Fibroblast of the aortic adventitia (primary cell): ENCODE results near the gene TMEM94. TPM values are rescaled to one million over a fixed set of nuclear protein-coding genes. Genes with fewer than 3 reads are reported as not detected.

ENCODE experiments used
- DNase-seq: peaks from one replicate; pipeline ENCODE4 v3.0.0-alpha.2; 2010; ENCODE audit warnings: low read depth
- H3K4me3 ChIP-seq: 2 replicates; pipeline ENCODE4 v1.5.1; 2011; ENCODE audit warnings: low read depth, mild to moderate bottlenecking, control low read depth, low read length, moderate library complexity
- CTCF ChIP-seq: IDR thresholded peaks from 2 replicates; pipeline ENCODE4 v1.5.1; 2011; ENCODE audit warnings: mild to moderate bottlenecking, low read length, control low read depth, inconsistent platforms; ENCODE audit not compliant: insufficient read depth
- total RNA-seq: library from RNA; depleted of rRNA; stranded (reverse); fragments of >200 nt; gene quantifications from 2 replicates; pipeline ENCODE4 v1.2.3, GENCODE V29; 2012; ENCODE audit warnings: low replicate concordance

The TMEM94 gene
- total RNA-seq, 1 donor, result 29.7 TPM

DNA sequence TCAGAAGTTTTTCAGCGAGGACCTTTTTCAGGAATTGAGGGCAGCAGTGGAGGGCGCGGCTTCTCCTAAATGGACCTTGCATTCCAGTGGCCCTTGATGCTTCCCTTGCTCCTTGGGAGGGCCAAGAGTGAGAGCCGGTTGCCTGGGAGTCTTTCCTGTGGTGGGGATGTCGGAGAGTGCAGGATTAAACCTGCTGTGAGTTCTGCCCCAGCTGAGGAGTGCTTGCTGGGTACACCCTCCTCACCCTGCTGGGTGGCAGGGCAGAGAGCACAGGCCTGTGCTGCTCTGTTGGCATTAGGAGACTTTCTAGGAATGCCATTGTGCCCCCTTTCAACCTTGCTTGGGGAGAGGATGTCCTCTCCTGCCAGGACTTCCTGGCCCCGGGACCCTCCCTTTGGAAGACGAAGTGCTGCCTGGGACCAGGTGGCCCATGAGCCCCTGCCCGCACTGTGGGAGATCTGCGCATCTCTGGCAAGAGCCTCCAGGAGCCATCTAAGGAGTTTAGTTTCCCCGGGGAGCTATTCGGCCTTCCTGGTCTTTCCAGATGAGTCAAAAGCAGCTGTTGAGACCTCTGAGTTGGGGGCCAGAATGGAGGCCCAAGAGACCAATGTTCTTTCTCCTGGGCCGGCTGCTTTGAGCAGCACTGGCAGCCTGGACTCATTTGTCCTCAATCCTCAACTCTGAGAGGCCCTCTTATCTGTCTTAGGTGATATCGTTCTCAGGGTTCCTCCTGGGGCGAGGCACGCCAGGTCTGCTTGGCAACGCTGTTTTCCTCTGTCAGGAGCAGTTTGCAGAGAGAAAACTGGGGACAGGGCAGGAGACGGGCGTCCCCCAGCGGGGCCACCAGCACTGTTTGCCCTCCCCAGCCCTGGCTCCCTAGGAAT lies 74.6 kb downstream of the TMEM94 start:
- no peak for DNase-seq
- TF ChIP-seq CTCF, result no peak
- no peak overlapping the region for H3K4me3 ChIP-seq

DNA sequence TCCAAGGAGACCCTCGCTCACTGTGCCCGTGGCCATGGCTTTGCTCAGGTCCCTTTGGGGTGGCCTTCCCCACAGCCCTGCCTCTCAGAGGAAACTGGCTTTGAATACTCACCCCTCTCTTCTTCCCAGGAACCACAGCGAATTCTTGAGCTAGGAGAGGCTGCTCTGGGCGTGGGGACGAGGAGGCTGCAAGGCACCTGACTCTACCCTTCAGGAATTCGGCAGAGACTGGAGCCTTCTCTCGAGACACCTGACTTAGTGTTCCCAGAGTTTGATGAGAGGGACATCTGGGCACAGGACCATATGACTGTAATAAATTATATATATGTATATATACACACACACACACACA lies 75.3 kb downstream of the TMEM94 start:
- no peak overlapping the region for H3K4me3 ChIP-seq
- no peak for TF ChIP-seq CTCF
- DNase-seq, result no peak

DNA sequence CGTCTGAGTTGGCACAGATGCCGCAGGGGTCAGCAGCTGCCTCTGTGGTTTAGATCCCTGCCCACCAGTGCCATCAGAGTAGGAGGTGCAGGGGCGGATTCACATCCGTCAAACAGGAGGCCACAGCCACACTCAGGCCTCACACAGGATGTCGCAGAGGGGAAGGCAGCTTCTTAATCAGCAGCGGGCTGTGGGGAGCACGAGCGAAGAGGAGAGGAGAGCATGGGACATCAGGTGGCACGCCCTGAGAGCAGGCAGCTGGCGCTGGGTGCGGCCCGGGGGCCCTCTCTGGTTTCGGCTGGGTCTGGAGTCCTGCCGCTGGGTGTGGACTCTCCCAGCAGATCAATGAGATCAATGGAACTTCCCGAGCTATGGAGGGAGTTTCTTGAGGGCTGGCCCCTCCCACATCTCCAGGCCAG lies 78.7 kb downstream of the TMEM94 start:
- DNase-seq, result no peak
- no peak overlapping the region for H3K4me3 ChIP-seq
- TF ChIP-seq CTCF, result no peak

DNA sequence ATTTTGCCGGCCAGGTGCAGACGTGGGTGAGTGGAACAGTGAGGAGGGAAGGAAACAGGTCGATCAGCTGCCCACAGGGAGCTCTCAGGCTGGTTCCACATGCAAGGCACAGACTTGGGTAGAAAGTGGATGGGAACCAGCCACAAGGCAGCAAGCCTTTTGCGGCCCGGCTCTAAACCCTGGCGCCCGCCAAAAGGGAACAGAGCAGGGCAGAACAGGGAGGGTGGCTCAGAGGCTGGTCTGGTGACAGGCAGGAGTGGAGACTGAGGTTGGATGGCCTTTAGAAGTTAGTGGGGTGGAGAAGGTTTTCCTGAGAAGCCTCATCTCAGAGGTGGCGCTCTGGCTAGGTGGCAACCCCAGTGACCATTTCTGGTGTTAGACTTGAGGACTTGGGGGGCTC lies 79.4 kb downstream of the TMEM94 start:
- no peak overlapping the region for H3K4me3 ChIP-seq
- TF ChIP-seq CTCF, result no peak
- DNase-seq, result no peak

DNA sequence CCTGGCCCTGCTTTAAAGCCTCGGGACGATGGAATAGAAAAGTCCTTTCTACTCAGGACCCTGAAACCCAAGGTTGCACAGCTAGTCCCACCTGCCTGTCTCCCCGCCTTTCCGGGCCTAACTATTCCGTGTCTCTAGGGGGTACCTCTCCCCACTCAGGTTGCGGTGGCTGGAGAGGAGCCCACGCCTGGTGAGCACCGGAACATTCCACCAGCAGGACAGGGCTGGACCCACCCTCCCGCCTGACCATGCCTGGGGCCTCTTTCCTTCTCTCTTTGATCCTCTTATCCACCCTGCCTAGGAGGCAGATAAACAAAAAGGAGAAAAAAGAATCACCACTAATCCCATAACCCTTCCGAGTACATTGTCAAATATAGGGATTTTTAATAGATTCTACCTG lies 79.9 kb downstream of the TMEM94 start:
- no peak for DNase-seq
- no peak overlapping the region for H3K4me3 ChIP-seq
- TF ChIP-seq CTCF, result no peak

- H3K4me3 ChIP-seq, result no peak overlapping the region
- TF ChIP-seq CTCF, result no peak
- DNase-seq, result no peak
These were observed 83.7 kb downstream of the TMEM94 start for GRCh38 chr17:75539967-75540729.
